Gastroesophageal sphincter (tissue), 3 donors: ENCODE results near the gene TIMP4.

ENCODE experiments used
- CTCF ChIP-seq, 4 experiments: fragments of 200-600 bp in 2 of 4; fragments of 450-650 bp in 2 of 4; sonication (generic) in 1 of 4; IDR thresholded peaks; one replicate each; pipeline ENCODE4 v1.5.1; 2017 to 2019; ENCODE audit warnings: antibody characterized with exemption in 4 of 4, mild to moderate bottlenecking in 2 of 4, moderate library complexity in 2 of 4
- EP300 ChIP-seq: sonication (generic); formaldehyde crosslinking; IDR thresholded peaks from one replicate; pipeline ENCODE4 v1.6.1; 2017; ENCODE audit warnings: antibody characterized with exemption, mild to moderate bottlenecking
- POLR2A ChIP-seq, 2 donors: fragments of 450-650 bp; IDR thresholded peaks; one replicate each; pipeline ENCODE4 v1.6.1; 2017; ENCODE audit warnings: antibody characterized with exemption in 2 of 2, mild to moderate bottlenecking in 2 of 2, moderate library complexity in 1 of 2
- POLR2AphosphoS5 ChIP-seq: sonication (generic); formaldehyde crosslinking; IDR thresholded peaks from one replicate; pipeline ENCODE4 v1.6.1; 2017; ENCODE audit warnings: antibody characterized with exemption

GRCh38 chr3:12194669-12195161, 36.0 kb upstream of the TIMP4 start:
- no peak for TF ChIP-seq CTCF (IDR thresholded peaks at IDR 0.05)
- TF ChIP-seq POLR2AphosphoS5, result no peak
- no peak for TF ChIP-seq EP300
- TF ChIP-seq POLR2A (IDR thresholded peaks at IDR 0.05), result no peak
